Fibroblast of upper back skin (primary cell): ENCODE measurements around the gene ELP6.
"Not testable (repeated sequence)": the region's sequence is repeated elsewhere in the genome, so short reads cannot be mapped to it uniquely, and the experiment has no call there.

Experiments
- DNase-seq: peaks from one replicate; pipeline ENCODE4 v3.0.0-alpha.2; 2013

The ELP6 gene

GRCh38 chr3:47459534-47460085 is 53.9 kb downstream of the ELP6 start:
- DNase-seq = not testable (repeated sequence)

- no peak for DNase-seq
Observed at GRCh38 chr3:47456984-47457383, 56.5 kb downstream of the ELP6 start.

- no peak for DNase-seq
Observed at GRCh38 chr3:47455806-47456452, 57.6 kb downstream of the ELP6 start.

- no peak for DNase-seq
Observed at GRCh38 chr3:47452453-47453215, 60.9 kb downstream of the ELP6 start.
